ENCODE results near the gene SSR2.
"Not testable (repeated sequence)": the region's sequence is repeated elsewhere in the genome, so short reads cannot be mapped to it uniquely, and the experiment has no call there.

Gene SSR2

DNA sequence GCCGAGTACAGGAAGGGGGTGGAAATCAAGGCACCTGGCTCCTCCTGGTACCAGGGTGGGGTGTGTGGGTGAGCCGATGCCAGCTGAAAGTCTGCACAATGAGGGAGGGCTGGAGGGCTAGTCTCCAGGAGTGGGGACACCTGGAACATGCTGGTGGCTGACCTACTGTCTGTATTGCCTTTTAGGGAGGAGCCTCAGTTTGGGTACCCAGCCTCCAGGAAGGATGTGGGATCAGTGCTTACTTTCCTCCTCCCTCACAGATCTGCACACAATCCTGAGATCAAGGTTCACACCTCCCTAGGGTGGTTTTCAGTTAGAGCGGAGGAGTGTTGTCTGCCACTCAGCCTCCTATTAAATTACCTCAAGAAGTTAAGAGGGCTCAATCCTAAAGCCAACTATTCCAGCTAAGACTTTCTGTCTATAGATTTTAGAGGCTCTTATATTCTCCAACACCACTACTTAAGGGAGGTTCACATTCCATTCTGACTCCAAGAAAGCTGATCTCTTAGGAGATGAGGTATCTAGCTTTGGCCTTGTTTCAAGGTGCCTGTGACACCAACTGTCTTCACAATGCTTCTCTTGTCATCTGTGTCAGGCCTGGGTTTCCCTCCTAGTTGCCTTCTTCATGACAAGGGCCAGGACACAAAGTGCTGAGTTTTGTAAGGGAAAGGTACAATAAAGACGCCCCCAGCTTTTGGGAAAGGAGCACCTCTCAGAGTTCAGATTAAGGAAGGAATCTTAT lies 15.7 kb downstream of the SSR2 start:
- TF ChIP-seq POLR2AphosphoS5 (IDR thresholded peaks at IDR 0.05; ENCODE audit: low read depth, low read length) (no peak), TAF1 (IDR thresholded peaks at IDR 0.05; ENCODE audit: borderline replicate concordance, low read depth, low read length) (no peak), POLR2A (IDR thresholded peaks at IDR 0.05; ENCODE audit: low read depth, low read length) (no peak)
- FAIRE-seq (no peak), DNase-seq (ENCODE audit: insufficient read length) (no peak)

DNA sequence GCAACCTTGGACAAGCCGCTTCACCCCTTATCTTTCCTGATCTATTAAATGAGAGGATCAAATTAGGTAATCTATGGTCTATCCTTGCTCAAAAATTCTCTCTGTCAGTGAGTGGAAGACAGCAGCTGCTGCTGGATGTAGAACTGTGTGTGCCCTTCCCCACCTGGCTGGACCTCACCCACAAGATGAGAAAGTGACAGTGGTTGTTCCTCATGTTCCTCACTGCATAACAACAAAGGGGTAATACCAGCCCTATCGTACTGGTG lies 16.9 kb downstream of the SSR2 start:
- no peak for DNase-seq (ENCODE audit: insufficient read length)
- TF ChIP-seq TAF1 (IDR thresholded peaks at IDR 0.05; ENCODE audit: borderline replicate concordance, low read depth, low read length) (no peak), POLR2AphosphoS5 (IDR thresholded peaks at IDR 0.05; ENCODE audit: low read depth, low read length) (no peak), POLR2A (IDR thresholded peaks at IDR 0.05; ENCODE audit: low read depth, low read length) (no peak)
- no peak for FAIRE-seq

DNA sequence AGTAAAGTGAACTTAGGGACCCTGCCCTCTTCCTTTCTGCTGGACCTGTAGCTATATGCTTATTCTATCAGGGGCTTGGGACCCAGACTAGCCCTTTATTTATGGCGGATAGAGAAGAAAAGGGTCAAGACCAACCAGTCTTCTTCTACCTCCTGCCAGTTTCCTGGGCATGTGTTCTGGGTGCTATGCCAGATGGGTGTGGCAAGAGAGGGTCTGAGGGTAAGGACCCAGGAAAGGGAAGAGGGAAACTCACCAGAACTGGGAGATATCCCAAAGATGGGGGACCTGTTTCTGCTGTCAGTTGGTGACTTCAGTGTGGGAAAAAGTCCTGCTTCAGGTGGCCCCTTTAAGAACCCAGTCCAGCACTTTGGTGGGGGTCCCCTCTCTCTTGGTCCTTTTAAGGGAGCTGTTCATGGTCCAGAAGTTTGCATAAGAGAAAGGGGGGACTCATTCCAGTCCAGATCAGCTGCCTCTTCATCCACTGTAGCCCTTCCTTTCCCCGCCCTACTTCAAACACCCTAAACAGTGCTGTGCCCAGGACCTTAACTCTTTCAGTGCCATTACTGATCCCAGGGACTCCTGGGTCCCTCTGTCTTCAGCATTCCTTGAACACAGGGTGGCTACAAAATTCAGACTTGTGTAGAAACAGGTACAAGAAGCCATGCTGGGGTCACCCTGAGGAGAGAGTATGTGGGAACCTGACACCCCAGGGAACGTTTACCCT lies 18.4 kb downstream of the SSR2 start:
- TF ChIP-seq POLR2AphosphoS5 (IDR thresholded peaks at IDR 0.05; ENCODE audit: low read depth, low read length) (no peak), POLR2A (IDR thresholded peaks at IDR 0.05; ENCODE audit: low read depth, low read length) (no peak), TAF1 (IDR thresholded peaks at IDR 0.05; ENCODE audit: borderline replicate concordance, low read depth, low read length) (no peak)
- no peak for FAIRE-seq

DNA sequence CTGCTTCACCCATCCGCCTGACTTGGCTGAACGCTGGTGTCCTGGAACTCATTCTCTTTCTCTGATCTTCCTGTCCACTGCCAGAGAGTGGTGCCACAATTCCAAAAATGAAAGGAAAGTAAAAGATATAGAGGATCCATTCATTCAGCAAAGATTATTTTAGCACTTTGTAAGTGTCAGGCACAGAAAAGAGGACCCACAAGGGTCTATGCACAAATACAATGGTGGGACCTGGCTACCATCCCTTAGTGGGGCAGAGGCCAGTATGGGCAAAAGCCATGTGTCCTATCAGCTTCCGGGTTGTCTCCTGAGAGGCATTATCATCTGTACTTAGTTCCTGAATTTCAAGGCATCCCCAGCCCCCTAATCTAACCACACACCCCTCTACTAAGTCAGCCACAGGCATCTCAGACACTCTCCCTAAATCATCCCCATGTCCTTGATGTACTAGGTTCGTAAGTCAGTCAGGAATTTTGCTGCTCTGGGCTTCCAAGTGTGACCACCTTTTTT lies 19.0 kb downstream of the SSR2 start:
- no peak for TF ChIP-seq POLR2A (IDR thresholded peaks at IDR 0.05; ENCODE audit: low read depth, low read length)
- no peak for TF ChIP-seq POLR2AphosphoS5 (IDR thresholded peaks at IDR 0.05; ENCODE audit: low read depth, low read length)
- FAIRE-seq (no peak), DNase-seq (ENCODE audit: insufficient read length) (no peak)

More for the DNA sequence above, 18.4 kb downstream of the SSR2 start:
- no peak for DNase-seq (ENCODE audit: insufficient read length)

DNA sequence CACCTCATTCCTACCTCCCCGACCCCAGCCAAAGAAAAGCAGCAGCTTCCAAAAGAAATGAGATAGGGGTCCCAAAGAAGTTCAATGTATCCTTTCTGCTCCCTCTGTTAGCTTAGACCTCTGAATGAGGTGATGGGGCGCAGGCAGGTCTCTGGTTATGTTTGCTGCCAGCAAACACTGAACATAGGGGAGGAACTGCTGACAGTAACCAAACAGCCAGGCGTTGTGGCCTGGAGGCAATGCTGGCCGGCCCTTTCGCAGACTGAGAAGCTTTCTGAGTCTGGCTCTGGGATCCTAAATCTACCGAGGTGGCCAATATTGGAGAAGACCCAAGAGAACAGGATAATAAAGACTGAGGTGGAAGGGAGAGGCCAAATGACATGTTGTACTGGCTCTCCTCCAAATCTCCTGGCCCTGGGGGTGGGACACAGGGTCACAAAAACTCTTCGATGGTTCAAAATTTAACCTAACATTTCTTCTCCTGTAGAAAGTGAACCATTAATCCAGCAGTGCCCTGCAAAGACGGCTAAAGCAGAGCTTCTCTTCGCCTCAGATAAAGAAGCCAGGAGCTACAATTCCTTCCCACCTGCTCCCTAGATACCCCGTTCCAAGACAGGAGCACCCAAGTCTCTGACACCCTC lies 19.6 kb downstream of the SSR2 start:
- FAIRE-seq: no peak
- no peak for DNase-seq (ENCODE audit: insufficient read length)
- TF ChIP-seq TAF1 (IDR thresholded peaks at IDR 0.05; ENCODE audit: borderline replicate concordance, low read depth, low read length) (no peak), POLR2AphosphoS5 (IDR thresholded peaks at IDR 0.05; ENCODE audit: low read depth, low read length) (no peak), POLR2A (IDR thresholded peaks at IDR 0.05; ENCODE audit: low read depth, low read length) (no peak)

DNA sequence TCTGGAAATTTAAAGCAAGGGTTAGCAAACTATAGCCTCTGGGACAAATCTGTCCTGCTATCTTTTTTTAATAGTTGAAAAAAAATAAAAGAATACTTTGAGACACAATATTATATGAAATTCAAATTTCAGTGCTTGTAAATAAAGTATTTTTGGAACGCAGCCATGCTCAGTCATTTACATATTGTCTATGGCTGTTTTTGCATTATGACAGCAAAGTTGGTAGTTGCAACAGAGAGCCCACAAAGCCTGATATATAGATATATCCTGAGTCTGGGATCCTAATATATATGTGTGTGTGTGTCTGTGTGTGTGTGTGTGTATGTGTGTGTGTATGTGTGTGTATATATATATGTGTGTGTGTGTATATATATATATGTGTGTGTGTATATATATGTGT lies 20.8 kb downstream of the SSR2 start:
- TF ChIP-seq TAF1 (IDR thresholded peaks at IDR 0.05; ENCODE audit: borderline replicate concordance, low read depth, low read length) (no peak), POLR2A (IDR thresholded peaks at IDR 0.05; ENCODE audit: low read depth, low read length) (no peak), POLR2AphosphoS5 (IDR thresholded peaks at IDR 0.05; ENCODE audit: low read depth, low read length) (no peak)
- FAIRE-seq (no peak), DNase-seq (ENCODE audit: insufficient read length) (no peak)

DNA sequence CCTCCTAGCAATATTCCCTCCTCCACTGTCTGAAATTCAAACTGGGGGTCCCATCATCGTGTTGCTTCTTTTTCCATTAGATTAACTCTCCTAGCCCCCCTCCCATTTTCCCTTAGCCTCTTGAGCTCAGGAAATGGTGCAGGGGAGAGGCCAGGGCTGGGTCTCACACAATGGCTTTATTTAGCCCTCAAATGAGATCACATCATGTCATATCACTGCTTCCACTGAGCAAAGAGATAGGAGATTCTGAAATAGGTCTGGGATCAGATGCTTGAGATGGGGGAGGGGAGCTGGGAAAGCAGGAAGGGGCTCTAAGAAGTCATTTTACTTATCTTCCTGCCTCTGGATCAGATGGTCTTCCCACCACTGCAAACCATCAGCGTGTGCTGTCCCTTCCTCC lies 24.6 kb downstream of the SSR2 start:
- no peak for TF ChIP-seq TAF1 (IDR thresholded peaks at IDR 0.05; ENCODE audit: borderline replicate concordance, low read depth, low read length)
- no peak for TF ChIP-seq POLR2AphosphoS5 (IDR thresholded peaks at IDR 0.05; ENCODE audit: low read depth, low read length)
- no peak for FAIRE-seq
- no peak for DNase-seq (ENCODE audit: insufficient read length)

DNA sequence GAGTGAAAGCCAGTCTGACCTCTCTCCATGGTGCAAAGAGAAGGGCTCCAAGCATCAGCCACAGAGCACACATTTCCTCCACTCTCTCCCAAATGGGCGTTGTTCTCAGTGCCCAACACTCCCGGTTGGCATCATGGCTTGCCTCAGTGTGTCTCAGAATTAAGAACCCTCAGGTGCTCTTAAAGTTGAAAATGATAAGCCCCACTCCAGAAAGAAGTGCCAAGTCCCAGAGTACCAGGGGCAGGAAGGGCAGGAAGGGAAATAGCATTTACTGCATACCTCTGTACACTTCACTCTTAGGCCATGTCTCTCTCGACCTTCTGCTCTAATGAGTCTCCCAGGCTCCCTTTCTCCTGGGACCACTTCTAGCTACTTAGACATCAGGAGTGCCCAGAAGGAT lies 27.2 kb downstream of the SSR2 start:
- no peak for FAIRE-seq
- TF ChIP-seq POLR2AphosphoS5 (IDR thresholded peaks at IDR 0.05; ENCODE audit: low read depth, low read length) (no peak), TAF1 (IDR thresholded peaks at IDR 0.05; ENCODE audit: borderline replicate concordance, low read depth, low read length) (no peak), POLR2A (IDR thresholded peaks at IDR 0.05; ENCODE audit: low read depth, low read length) (no peak)
- DNase-seq (ENCODE audit: insufficient read length): no peak

DNA sequence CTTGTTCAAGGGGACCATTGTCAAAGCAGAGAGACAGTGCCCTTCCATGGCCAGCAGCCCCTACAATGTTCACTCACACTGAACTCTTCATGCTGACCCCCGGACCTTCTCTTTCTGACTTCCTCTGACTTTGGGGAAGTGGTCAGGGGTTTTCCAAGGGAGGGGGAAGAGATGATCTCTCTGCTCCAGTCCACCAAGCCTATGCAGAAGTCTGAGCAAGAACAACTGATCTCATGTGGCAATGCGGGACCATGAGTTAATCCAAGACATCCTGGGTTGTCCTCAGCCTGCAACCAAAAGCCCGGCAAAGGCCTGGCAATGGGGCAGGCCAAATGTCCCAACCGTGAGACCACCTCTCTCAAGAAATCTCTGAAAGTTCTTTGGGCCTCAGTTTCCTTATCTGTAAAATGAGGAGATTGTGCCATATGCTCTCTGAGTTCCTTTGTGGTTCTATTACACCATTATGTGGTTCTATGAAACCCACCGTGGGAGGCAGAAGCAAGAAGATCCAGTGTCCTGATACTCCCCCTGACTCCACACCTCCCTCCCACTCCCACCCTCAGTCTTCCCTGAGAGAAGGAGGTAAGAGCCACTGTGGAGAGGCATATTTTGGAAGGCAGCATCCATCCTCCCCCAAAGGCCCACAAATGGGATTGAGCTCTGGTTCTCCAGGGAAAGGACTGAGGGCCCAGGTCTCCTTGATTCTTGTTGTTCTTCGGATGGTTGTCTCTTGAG lies 30.6 kb downstream of the SSR2 start:
- FAIRE-seq (peak; percentile 46), DNase-seq (ENCODE audit: insufficient read length) (no peak)
- TF ChIP-seq POLR2AphosphoS5 (IDR thresholded peaks at IDR 0.05; ENCODE audit: low read depth, low read length): no peak

DNA sequence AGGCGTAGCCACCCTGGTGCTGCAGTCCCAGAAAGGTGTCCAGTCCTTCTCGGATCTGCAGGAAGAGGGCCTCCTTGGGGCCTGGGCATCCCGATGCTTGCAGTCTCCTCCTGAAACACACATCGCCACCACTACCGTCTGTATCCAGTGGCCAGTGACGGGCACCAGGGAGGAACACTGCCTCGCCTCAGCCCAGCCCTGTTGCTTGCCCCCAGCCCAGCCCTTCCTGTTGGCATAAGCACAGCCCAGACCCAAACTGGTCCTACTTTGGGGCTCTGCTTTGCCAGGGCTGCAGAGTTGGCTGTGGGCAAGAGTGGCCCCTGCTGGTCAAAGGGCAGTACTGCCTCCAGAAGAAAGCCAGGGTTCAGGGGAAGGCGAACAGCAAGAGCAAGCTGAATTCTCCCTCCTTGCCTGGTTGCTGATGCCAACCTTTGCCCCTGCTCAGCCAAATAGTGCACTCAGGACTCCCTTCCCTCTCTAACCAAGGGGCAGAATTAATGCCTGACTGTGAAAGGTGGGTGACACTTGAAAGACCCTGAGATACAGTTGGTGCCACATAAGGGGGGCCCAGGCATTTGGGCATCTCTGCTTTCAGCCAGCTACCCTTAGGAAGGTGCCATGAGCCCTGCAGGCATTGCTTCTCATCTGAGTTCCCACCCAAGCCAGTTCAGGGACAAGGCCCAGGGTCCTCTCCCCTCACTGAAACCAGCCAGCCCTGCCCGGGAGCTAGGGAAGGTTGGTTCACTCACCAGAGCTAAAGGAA lies 31.3 kb downstream of the SSR2 start:
- peak; percentile 65 for DNase-seq (ENCODE audit: insufficient read length)
- peak; percentile 97 for FAIRE-seq
- TF ChIP-seq POLR2AphosphoS5 (IDR thresholded peaks at IDR 0.05; ENCODE audit: low read depth, low read length) (no peak), POLR2A (IDR thresholded peaks at IDR 0.05; ENCODE audit: low read depth, low read length) (no peak), TAF1 (IDR thresholded peaks at IDR 0.05; ENCODE audit: borderline replicate concordance, low read depth, low read length) (no peak)

DNA sequence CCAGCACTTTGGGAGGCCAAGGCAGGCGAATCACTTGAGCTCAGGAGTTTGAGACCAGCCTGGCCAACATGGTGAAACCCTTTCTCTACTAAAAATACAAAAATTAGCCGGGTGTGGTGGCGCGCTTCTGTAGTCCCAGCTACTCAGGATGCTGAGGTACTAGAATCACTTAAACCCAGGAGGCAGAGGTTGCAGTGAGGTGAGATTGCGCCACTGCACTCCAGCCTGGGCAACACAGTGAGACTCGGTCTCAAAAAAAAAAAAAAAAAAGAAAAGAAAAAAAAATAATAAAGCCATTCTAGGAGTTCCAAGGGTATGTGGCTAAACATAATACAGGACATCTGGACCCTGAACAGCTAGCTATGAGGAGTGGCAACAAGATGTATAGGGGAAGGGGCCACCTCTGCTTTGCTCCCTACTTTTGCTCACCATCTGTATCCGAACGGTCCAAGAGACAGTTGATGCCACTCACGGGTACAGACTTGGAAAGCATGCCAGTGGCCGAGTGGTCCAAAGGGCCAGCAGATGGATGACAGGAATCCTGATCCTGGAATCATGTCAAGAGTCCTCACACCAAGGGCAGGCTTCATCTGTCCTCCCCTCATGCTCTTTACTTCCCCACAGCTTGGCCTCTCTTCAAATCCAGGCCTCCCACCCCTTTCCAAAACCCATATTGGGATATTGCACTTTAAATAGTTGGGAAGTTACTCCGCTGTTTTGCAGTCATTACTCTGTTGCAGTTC lies 35.7 kb downstream of the SSR2 start:
- FAIRE-seq; DNase-seq (ENCODE audit: insufficient read length): not testable (repeated sequence)
